HAP-1 (cell line): ENCODE measurements around the gene ITGBL1.

Source experiments
- DNase-seq, 2 experiments: peaks; one replicate each; pipeline ENCODE4 v3.0.0-alpha.2; 2016 to 2020; ENCODE audit warnings: low spot score in 2 of 2
- H3K27me3 ChIP-seq: fragments of 250-450 bp; sonication (Bioruptor Pico); 2 replicates; pipeline ENCODE4 v1.5.1; 2020; ENCODE audit warnings: low read depth, mild to moderate bottlenecking, moderate library complexity
- H3K36me3 ChIP-seq: fragments of 250-450 bp; sonication (Bioruptor Pico); replicated peaks from 2 replicates; pipeline ENCODE4 v1.5.1; 2020; ENCODE audit warnings: mild to moderate bottlenecking
- H3K4me1 ChIP-seq: fragments of 250-450 bp; sonication (Bioruptor Pico); 2 replicates; pipeline ENCODE4 v1.5.1; 2020; ENCODE audit warnings: mild to moderate bottlenecking
- H3K4me3 ChIP-seq: fragments of 250-450 bp; sonication (Bioruptor Pico); 2 replicates; pipeline ENCODE4 v1.5.1; 2020; ENCODE audit warnings: mild to moderate bottlenecking, moderate library complexity
- H3K9me3 ChIP-seq: fragments of 250-450 bp; sonication (Bioruptor Pico); 2 replicates; pipeline ENCODE4 v1.5.1; 2020; ENCODE audit warnings: mild to moderate bottlenecking, moderate library complexity
- in situ Hi-C: fragments of 300-500 bp; cut with MboI; formaldehyde crosslinking; loops from 3 replicates; pipeline ENCODE4 v1.14.3; 2020; ENCODE audit warnings: low sequenced_read_pairs, inconsistent platforms, mixed read lengths

The ITGBL1 gene

GRCh38 chr13:101474419-101474957 is 22.0 kb downstream of the ITGBL1 start:
- Histone ChIP-seq H3K4me3 (no peak overlapping the region), H3K4me1 (no peaks in the 10 kb centered on the region), H3K36me3 (no peaks in the 10 kb centered on the region), H3K9me3 (no peaks in the 10 kb centered on the region), H3K27me3 (no peaks in the 10 kb centered on the region)
- in situ Hi-C loops, result no loop called here
- DNase-seq, result no peak

- Histone ChIP-seq H3K27me3 (no peaks in the 10 kb centered on the region), H3K9me3 (no peaks in the 10 kb centered on the region), H3K4me1 (no peaks in the 10 kb centered on the region), H3K4me3 (no peak overlapping the region), H3K36me3 (no peaks in the 10 kb centered on the region)
- in situ Hi-C loops, result no loop called here
- peak in 1 of 2 experiments; percentile 28 for DNase-seq
These were observed 23.1 kb downstream of the ITGBL1 start for GRCh38 chr13:101475536-101475935.

GRCh38 chr13:101481421-101481820 is 28.9 kb downstream of the ITGBL1 start:
- DNase-seq, result no peak
- H3K9me3 ChIP-seq, result no peaks in the 10 kb centered on the region
- in situ Hi-C loops, result no loop called here
- H3K4me1 ChIP-seq, result no peaks in the 10 kb centered on the region
- H3K27me3 ChIP-seq, result no peaks in the 10 kb centered on the region
- H3K4me3 ChIP-seq, result no peak overlapping the region
- no peaks in the 10 kb centered on the region for H3K36me3 ChIP-seq

- no peak overlapping the region for H3K4me3 ChIP-seq
- in situ Hi-C loops, result no loop called here
- no peak for DNase-seq
- no peaks in the 10 kb centered on the region for H3K36me3 ChIP-seq
- no peaks in the 10 kb centered on the region for H3K9me3 ChIP-seq
- no peaks in the 10 kb centered on the region for H3K4me1 ChIP-seq
- H3K27me3 ChIP-seq, result no peaks in the 10 kb centered on the region
These were observed 34.4 kb downstream of the ITGBL1 start for GRCh38 chr13:101486708-101487437.

- H3K27me3 ChIP-seq, result no peaks in the 10 kb centered on the region
- no peaks in the 10 kb centered on the region for H3K36me3 ChIP-seq
- no peak overlapping the region for H3K4me3 ChIP-seq
- no peaks in the 10 kb centered on the region for H3K9me3 ChIP-seq
- in situ Hi-C loops, result no loop called here
- DNase-seq, result no peak
- H3K4me1 ChIP-seq, result no peaks in the 10 kb centered on the region
These were observed 35.0 kb downstream of the ITGBL1 start for GRCh38 chr13:101487438-101487830.

- in situ Hi-C loops, result no loop called here
- H3K4me1 ChIP-seq, result no peaks in the 10 kb centered on the region
These were observed 36.3 kb downstream of the ITGBL1 start for GRCh38 chr13:101488734-101489133.

GRCh38 chr13:101489643-101490405 is 37.3 kb downstream of the ITGBL1 start:
- H3K9me3 ChIP-seq, result no peaks in the 10 kb centered on the region

More at GRCh38 chr13:101488734-101489133, 36.3 kb downstream of the ITGBL1 start:
- Histone ChIP-seq H3K36me3 (no peaks in the 10 kb centered on the region), H3K27me3 (no peaks in the 10 kb centered on the region), H3K4me3 (no peak overlapping the region), H3K9me3 (no peaks in the 10 kb centered on the region)
- no peak for DNase-seq

GRCh38 chr13:101490406-101491015 is 38.0 kb downstream of the ITGBL1 start:
- H3K9me3 ChIP-seq, result no peaks in the 10 kb centered on the region
- in situ Hi-C loops, result no loop called here
- H3K4me1 ChIP-seq, result no peaks in the 10 kb centered on the region
- DNase-seq, result no peak
- no peak overlapping the region for H3K4me3 ChIP-seq
- no peaks in the 10 kb centered on the region for H3K27me3 ChIP-seq
- H3K36me3 ChIP-seq, result no peaks in the 10 kb centered on the region

More at GRCh38 chr13:101489643-101490405, 37.3 kb downstream of the ITGBL1 start:
- Histone ChIP-seq H3K36me3 (no peaks in the 10 kb centered on the region), H3K4me1 (no peaks in the 10 kb centered on the region), H3K27me3 (no peaks in the 10 kb centered on the region), H3K4me3 (no peak overlapping the region)
- in situ Hi-C loops, result no loop called here
- no peak for DNase-seq

- H3K4me3 ChIP-seq, result no peak overlapping the region
- H3K36me3 ChIP-seq, result no peaks in the 10 kb centered on the region
- H3K4me1 ChIP-seq, result no peaks in the 10 kb centered on the region
- no peaks in the 10 kb centered on the region for H3K9me3 ChIP-seq
- DNase-seq, result peak in 1 of 2 experiments; percentile 3
- in situ Hi-C loops, result no loop called here
- no peaks in the 10 kb centered on the region for H3K27me3 ChIP-seq
These were observed 39.9 kb downstream of the ITGBL1 start for GRCh38 chr13:101492251-101492910.

GRCh38 chr13:101493541-101493940 is 41.1 kb downstream of the ITGBL1 start:
- in situ Hi-C loops, result no loop called here

GRCh38 chr13:101499406-101499805 is 46.9 kb downstream of the ITGBL1 start:
- Histone ChIP-seq H3K4me1 (no peaks in the 10 kb centered on the region), H3K27me3 (peaks cover 11% of the 10 kb centered on the region), H3K36me3 (no peaks in the 10 kb centered on the region), H3K4me3 (no peak overlapping the region), H3K9me3 (no peaks in the 10 kb centered on the region)
- no peak for DNase-seq
- in situ Hi-C loops, result no loop called here

More at GRCh38 chr13:101493541-101493940, 41.1 kb downstream of the ITGBL1 start:
- H3K27me3 ChIP-seq, result peaks cover 5% of the 10 kb centered on the region; the same call in 1 of the 2 replicates
- no peak for DNase-seq
- no peaks in the 10 kb centered on the region for H3K4me1 ChIP-seq
- H3K36me3 ChIP-seq, result no peaks in the 10 kb centered on the region
- H3K4me3 ChIP-seq, result no peak overlapping the region
- H3K9me3 ChIP-seq, result no peaks in the 10 kb centered on the region

GRCh38 chr13:101502618-101503017 is 50.1 kb downstream of the ITGBL1 start:
- Histone ChIP-seq H3K4me1 (no peaks in the 10 kb centered on the region), H3K36me3 (no peaks in the 10 kb centered on the region), H3K4me3 (no peak overlapping the region), H3K9me3 (no peaks in the 10 kb centered on the region), H3K27me3 (peaks cover 11% of the 10 kb centered on the region)
- in situ Hi-C loops, result no loop called here
- no peak for DNase-seq

- Histone ChIP-seq H3K4me3 (no peak overlapping the region), H3K27me3 (no peaks in the 10 kb centered on the region; the same call in 1 of the 2 replicates), H3K36me3 (no peaks in the 10 kb centered on the region), H3K4me1 (no peaks in the 10 kb centered on the region), H3K9me3 (no peaks in the 10 kb centered on the region)
- DNase-seq, result no peak
- in situ Hi-C loops, result no loop called here
These were observed 58.7 kb downstream of the ITGBL1 start for GRCh38 chr13:101511161-101511560.
